GM18861 (cell line): ENCODE results near the gene STK17A.

Experiments
- ATAC-seq: cut with Tn5 transposase; IDR thresholded peaks from one replicate; pipeline ENCODE4 v1.9.1; 2021; ENCODE audit not compliant: unreplicated experiment

STK17A gene

GRCh38 chr7:43582503-43583423, at the start of gene STK17A:
STK17A (plus strand) TSS chr7:43583108; CDS start chr7:43583244, 136 bp downstream.
- ATAC-seq, result peak; percentile 50

DNA sequence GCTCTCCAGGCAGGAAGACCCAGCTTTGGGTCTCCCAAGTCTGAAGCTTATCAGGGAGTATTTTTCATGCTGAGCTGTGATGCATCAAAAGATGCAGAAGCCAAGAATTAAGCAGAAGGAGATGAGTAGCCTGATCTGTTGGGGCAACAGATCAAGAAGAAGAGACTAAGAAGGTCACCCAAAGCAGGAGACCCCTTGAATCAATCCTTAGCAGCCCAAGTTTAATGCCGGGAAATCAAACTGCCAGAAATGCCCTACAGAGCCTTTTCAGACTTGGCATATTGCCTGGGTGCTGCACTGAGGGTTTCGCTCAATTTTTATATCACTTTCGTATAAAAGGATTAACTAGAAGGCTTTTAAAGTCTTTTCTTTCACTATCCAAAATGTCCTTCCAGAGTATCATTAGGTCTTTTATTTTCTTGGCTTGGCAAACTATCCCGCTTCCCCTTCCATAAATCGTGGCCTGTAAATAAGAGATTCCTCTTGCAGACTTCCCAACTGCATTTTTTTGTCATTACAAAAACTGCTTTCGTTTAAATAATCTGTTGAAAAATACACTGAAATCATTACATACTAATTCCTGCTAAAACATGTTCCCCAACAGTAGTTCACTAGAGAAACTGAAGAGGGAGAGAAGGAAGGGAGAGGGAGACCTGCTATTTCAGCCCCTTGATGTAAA, 49.0 kb upstream of the STK17A start:
- no peak for ATAC-seq

DNA sequence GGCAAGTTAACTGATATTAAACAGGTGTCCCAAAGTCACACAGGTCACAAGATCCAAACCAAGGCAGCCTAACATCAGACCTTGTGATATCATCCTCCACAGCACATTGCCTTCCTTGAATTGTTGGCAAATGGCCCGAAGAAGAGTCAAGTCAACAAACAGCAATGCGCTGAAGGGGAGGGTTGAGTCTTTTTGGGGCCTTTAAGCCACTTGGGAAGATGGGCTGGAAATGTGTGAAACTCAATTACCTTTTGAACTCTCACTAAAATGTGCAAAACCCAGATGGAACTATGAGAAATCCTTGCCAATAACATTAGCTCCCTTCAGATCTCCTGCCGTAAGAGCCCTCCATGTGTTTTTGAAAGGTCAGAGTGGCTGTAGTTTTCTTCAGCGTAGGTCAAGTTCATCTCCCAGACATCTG, 47.9 kb upstream of the STK17A start:
- ATAC-seq, result no peak

GRCh38 chr7:43535810-43536585, 46.9 kb upstream of the STK17A start:
- ATAC-seq, result no peak

DNA sequence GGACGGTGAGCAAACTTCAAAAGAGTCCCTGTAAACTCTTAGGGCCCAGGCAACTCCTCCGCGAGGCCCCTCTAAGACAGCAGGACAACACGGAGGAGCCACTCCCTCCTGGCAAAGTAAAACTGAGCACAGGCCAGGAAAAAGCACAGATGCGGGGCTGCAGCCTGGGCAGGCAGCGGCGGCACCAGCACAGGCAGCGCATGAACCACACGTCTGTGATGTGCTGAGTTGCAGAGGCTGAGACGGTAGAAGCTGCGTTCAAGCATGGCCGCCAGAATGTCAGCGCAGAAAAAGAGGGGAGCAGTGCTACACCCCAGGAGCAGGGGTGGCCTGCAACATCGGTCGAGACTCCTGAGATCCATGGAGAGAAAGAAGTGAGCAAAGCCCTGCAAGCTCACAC, 46.1 kb upstream of the STK17A start:
- ATAC-seq, result no peak

DNA sequence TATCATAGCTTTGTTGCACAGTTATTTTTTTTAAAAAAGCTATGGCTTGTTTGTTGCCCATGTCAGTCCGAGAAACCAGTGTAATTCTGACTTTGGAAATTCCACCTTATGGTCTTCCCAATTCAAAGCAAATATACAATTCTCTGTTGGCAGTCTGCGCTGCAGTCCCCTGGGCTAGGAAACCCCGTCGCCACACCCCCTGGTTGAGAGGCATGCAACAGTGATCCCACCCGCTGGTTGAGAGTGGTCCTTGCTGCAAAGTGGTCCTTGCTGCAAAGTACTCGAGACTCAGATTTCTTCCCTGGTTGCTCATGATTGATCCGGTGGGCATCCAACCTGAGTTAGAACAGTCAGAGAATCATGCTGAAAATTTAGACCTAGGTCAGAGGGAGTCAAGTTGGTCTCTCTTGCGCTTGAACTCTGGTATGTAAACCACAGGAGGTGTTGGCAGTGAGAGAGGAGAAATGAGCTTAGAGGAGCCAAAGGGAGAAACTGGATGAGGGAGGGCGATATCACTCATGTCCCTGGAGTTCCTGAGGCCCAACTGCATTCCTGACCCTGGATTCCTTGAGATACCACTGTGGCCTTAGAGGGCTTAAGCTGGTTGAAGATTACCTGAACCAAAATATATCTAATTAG, 45.0 kb upstream of the STK17A start:
- no peak for ATAC-seq

DNA sequence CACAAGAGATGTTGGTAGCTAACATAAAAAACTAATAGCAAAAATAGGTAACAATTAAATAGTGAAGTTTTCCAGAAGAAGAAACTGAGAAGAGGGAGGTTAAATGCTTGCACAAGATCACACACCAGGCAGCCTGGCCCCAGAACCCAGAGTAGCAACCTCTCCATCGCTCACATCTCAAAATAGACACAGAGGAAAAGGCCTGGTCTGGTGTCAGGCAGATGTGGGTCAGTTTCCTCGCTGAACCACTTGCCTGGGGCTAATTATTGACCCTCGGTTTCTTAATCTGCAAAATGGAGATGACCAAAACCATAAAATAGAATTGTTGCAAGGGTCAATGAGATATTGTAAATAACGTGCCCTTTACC, 44.5 kb upstream of the STK17A start:
- ATAC-seq, result no peak

- ATAC-seq, result no peak
Measured at GRCh38 chr7:43540471-43540870, 42.4 kb upstream of the STK17A start.

DNA sequence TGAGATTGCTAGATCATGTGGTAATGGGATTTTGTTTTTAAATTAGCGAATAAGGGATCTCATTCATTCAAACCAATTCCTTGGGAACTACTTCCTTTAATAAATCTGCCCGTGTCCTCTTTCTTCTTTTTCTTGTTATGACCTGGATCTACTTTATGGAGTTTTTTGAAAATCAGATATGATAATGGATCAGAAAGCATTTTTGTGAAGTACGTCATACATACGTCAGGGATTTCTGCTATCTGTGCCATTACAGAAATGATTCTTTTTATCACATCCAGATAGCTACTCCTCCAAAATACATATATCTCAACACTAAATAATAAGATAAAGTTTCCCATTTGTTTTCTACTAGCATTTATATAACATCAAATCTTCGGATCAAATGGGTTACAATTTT, 40.2 kb upstream of the STK17A start:
- no peak for ATAC-seq

DNA sequence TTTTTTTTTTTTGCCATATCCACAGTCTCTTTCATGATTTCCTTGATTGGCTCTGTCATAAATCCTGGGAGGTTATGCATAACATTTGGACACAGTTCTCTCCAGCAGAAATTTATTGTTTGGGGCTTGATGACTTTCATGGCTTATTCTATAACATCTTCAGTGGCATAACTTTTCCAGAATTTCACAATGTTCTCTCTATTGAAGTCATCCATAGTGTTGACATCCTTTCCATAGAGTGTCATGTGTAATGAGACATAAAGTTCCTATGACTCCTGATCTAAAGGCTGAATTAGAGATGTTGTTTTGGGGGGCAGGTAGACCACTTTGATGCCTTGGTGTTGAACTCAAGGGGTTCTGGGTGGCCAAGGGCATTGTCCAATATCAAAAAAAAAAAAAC, 36.7 kb upstream of the STK17A start:
- ATAC-seq, result no peak

GRCh38 chr7:43550427-43550826, 32.5 kb upstream of the STK17A start:
- ATAC-seq, result no peak

GRCh38 chr7:43552122-43552521, 30.8 kb upstream of the STK17A start:
- no peak for ATAC-seq

- ATAC-seq, result no peak
Measured at GRCh38 chr7:43553999-43554398, 28.9 kb upstream of the STK17A start.

- no peak for ATAC-seq
Measured at GRCh38 chr7:43554423-43554822, 28.5 kb upstream of the STK17A start.

GRCh38 chr7:43557831-43558495, 24.9 kb upstream of the STK17A start:
- ATAC-seq, result no peak

GRCh38 chr7:43559171-43559945, 23.6 kb upstream of the STK17A start:
- no peak for ATAC-seq

GRCh38 chr7:43559946-43560335, 23.0 kb upstream of the STK17A start:
- ATAC-seq, result no peak

GRCh38 chr7:43560742-43561330, 22.1 kb upstream of the STK17A start:
- ATAC-seq, result no peak

- ATAC-seq, result no peak
Measured at GRCh38 chr7:43562383-43562782, 20.5 kb upstream of the STK17A start.
